ENCODE measurements around the gene SEL1L3.

SEL1L3 gene

DNA sequence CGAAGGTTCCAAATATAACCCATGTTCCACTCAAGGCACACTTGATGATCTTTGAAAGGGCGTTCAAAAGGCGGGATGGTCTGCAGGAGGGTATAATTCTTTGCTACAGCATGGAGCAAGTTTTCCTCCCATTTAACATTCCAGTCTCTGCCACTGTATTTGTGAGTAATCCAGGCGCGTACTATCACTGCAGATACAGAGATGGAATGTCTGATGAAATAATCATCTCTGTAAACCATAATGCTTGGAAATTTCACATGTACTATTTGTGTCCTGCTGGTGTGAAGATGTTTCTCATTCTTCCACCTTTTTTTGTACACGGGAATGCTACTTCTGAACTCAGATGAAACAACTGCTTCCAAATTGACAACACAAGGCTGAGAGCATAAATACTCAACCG lies 15.5 kb downstream of the SEL1L3 start:
- DNase-seq (ENCODE audit: low read depth): no peak

DNA sequence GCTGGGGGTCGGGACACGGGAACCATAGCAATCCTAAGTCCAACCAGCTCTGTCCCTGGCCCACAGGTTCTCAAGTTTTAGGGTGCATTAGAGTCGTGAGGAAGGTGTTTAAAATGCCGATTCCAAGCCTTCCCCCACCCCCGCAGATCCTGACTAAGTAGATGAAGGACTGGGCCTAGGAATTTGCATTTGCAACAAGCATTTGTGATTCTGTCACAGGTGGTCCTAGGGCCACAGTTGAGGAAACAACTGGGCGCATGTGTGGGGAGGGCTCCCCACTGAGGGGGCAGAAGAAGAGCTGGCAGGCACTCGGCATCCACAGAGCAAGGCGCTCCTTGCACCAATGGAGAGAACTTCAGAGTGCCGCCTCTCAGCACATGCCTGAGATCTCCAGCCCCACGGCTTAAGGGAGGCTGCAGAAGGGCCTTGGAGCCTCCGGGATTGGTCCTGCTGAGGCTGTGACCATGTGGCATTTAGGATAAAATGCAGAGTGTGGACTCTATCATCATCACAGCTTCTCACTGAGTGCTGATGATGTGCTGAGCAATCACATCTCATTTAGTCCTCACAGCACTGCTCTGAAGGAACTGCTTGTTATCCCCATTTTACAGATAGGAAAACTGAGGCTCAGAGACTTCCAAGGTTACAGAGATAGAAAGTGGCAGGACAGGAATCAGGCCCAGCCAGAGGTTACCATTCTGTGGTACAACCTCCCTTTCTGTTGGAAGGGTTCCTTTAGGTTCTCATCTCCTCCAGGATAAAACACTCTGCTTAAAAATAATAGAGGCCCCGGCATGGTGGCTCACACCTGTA lies 16.7 kb downstream of the SEL1L3 start:
- no peak for DNase-seq (ENCODE audit: low read depth)

DNA sequence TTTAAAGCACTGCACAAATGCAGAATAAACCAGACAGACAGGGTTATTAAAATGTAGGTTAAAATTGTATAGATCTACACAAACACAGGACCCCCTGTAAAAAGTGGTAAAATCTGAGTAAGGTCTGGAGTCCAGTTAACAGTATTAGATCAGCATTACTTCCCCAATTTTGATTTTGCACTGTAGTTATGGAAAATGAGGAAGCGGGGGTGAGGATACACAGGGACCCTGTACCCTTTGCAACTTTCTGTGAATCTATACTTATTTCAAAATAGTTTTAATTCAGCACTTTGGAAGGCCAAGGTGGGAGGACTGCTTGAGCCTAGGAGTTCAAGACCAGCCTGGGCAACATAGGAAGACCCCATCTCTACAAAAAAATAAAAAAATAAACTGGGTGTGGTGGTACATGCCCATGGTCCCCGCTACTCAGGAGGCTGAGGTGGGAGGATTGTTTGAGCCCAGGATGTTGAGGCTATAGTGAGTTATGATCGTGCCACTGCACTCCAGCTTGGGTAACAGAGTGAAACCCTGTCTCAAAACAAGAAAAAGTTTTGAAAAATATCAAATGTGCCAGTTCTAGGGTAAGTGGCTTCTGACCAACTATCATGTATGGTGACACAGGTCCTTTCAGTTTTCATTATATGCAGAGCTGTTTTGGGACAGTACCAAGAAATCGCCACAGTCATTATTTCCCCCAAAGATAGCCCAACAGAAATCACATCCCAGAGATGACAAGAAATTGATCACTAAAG lies 17.7 kb downstream of the SEL1L3 start:
- no peak for DNase-seq (ENCODE audit: low read depth)

DNA sequence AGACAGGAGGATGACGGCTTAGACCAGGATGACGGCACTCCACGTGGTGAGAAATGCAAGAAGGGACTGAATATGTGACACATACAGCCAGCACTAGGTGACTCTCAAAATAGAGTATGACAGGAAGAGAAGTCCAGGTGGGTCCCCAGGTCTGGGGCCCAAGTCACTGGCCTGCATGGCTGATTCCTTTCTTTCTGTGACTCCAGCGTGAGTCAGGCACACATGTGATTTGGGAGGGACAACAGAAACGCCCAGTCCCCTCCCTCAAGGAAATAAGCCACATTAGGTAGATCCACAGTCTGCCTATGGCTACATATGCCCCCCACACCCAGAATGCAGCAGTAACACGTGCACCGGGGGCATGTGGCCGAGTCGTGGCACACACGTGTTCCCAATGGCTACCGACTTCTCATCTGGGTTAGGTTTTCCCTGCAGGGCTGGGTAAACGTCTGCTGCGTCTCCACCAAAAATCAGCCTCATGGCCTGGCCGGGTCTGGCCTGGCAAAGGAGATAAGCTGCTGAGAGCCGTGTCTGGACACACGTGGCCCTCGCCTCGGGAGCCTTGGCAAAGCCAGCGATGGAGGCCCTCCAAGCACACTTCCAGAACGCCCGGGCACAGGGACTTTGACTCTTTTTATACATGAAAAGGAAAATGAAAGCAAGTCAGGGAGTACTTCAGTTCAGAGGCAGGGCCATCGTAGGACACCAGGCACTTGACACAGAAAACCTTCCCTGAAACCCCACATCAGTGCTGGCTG lies 19.3 kb downstream of the SEL1L3 start:
- no peak for DNase-seq (ENCODE audit: low read depth)

DNA sequence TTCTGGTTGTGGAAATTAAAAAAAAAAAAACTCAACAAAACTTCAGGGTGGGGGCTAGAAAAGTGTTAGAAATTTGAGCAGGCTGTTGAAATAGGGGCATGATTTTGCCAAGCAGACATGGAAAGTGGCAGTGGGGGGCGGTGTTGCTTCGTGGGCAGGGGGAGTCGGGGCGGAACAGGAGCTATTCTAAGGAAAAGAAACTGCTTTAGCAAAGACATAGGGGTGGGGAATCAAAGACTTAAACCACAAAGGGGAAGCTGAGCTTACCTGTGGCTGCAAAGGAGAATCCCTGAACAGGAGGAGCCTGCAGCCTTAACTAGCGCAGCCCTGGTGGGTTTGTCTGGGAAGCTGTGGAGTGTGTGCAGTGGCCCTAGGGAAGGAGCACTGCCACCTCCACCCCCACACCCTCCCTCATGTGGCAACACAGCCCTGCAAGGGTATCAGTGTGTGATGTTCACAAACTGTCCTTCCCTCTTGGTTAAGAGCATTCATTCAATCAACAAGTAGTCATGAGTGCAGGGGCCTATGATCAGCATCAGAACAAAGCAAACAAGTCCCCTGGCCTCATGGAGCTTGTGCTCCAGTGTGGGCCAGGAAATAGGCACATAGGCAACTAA lies 20.5 kb downstream of the SEL1L3 start:
- DNase-seq (ENCODE audit: low read depth): no peak

DNA sequence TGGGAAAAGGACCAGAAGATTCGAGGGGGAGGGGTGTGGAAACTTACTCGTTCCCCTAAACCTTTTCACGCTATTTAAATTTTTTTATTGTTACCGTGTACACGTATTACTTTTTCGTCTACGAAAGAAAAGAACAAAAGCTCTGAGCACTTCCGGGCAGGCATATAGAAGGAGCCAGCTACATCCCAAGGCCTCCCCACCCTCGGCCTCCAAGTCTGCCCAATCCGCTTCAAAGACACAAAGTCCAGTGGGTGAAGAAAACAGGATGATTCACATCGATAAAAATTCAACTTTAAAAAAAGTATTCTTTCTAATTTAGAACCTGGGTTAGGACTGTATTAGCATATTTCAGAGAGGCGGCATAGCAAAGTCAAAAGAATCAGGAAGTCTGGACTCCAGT lies 23.1 kb downstream of the SEL1L3 start:
- DNase-seq (ENCODE audit: low read depth): no peak

DNA sequence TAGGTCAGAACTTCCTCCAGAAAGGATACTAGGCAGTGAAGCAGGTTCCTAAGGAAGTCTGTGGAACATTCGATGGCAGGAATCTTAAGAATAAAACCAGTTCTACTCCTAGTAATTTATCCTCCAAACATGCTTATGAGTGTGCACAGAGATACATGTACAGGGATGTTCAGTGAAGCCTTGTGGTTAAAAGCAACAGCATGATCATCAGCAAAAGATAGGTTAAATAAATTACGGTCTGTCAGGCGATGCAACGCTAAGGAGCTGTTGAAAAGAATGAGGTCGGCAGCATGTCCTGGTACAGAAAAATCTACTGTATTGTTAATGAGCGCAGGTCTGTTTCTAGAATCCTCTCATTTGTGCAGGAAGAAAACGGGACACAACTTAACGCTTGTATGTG lies 23.6 kb downstream of the SEL1L3 start:
- no peak for DNase-seq (ENCODE audit: low read depth)

DNA sequence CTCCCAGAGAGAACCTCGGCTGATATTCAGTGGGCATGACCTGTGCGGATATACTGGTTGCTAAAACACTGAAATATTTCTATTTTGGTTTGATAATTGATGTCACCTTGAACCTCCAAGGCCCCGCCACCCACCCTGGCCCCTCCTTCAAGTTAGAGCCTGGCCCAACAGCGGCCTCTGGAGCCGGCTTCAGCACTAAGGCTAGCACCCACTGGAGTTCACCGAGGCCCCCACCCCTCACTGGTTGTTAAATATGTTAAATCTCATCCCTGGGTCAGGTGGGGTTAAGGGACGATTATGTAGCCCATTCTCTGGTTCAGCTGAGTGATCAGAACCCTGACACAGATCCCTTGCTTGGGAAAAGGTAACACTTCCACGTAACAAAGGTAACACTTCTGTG lies 24.3 kb downstream of the SEL1L3 start:
- DNase-seq (ENCODE audit: low read depth): no peak

DNA sequence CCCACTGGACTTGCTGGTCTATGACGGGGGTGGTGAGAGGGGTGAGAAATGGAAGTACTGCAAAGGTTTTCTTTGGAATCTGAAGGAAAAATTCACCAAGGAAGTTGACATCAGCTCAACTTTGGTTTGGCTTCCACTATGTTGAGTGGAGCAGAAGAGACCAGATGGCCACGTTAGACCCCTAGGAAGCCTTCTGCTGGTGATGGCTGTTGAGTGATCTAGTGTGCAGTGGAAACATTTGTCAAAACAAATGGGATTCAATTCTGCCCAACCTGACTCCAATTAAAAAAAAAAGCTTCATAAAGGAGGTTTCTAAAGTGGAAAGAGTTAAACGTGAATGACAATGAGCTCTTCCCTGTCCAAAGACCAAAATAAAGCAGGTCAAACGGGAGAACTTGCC lies 25.7 kb downstream of the SEL1L3 start:
- no peak for DNase-seq (ENCODE audit: low read depth)

DNA sequence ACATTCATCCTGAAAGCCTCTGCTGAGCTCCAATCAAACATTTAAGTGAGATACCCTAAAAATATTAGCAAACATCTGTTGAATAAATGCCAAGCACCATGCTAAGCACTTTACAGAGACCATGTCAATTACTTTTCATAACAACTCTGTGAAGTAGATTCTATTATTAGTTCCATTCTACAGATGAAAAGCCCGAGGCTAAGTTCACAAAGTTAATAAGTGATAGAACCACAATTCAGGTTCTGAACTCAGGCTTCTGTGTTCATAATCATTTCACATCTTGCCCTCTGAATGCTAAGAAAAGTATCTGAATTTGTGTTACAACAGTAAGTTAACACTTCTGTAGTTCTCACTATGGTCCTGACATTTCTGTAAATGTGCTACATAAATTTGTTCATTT lies 27.4 kb downstream of the SEL1L3 start:
- DNase-seq (ENCODE audit: low read depth): no peak

DNA sequence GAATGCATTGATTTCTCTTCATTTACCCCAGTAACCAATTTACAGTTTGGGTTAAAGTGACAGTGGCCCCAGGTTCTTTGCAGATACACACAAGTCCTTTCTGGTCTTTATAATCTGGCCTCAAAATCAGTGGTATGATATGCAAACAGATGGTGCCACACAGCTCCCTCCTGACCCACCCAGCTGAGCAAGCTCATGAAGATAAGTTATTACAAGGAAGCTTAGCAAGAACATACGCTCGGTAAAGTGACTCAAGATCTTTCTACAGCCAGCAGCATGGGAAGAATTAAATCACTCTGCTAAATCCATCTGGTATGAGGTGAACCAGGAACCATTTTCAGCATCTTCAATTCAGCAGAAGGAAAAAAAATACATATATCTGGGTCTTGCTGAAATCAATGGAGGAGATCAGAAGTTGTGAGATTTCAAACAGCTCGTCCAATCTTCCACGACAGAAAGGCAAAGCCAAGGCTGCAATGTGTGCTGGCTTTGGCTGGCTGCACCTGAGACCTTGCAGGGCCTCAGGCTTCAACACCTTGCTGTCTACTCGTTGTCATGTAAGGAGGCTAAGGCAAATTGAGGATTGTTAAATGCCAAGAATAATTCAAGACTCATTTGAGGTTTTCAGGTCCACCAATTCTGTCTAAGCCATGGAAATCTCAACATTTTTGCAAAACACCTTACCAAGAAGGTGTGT lies 28.2 kb downstream of the SEL1L3 start:
- no peak for DNase-seq (ENCODE audit: low read depth)

DNA sequence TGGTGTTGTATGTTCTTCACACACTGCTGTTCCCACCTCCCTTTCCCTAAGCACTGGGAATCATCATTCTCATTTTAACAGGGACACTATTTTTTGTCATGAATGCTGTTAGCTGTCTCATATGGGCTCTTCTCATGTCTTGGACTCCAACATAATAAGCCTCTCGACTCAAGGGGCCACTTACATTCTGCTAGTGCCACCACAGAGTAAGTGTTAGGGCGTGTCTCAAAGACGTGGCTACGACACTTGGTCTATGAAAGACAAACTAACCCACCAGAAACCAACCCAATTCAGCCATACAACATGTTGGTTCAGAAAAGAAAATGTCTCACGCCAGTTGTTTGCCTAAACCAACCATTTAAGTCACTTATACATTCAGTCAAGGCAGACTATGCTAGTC lies 32.2 kb downstream of the SEL1L3 start:
- DNase-seq (ENCODE audit: low read depth): no peak

DNA sequence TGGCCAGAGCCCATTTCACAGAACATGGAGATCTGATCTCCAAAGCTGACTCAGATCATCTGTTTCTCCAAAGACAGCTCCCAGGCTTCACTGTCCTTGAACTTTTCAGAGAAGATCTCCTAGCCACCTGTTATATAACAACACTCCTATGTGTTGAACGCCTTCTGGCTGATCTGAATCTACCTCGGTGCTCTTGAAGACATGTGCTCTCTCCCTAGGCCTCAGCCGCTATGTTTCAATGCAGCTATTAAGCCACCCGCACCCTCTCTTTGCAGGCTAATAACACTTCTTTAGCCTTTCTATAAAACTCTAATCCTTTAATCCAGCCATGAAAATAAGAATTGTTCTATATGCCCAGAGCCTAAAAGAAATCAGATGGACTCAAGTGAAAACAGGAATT lies 34.9 kb downstream of the SEL1L3 start:
- no peak for DNase-seq (ENCODE audit: low read depth)

DNA sequence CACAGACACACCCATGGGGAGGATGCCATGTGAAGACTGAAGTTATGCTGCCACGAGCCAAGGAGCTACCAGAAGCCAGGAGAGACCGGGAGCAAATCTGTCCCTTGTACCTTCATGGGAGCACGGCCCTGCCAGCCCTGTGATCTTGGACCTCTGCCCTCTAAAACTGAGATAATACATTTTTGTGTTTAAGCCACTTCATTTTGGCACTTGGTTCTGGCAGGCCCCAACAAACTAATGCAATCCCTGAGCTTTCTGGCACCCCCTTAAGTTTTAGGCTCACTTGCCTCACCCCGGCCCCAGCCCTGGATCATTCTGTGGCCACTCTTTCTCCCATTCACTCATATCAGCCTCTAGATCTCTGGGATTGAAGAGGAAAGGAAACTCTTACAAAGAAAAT lies 35.4 kb downstream of the SEL1L3 start:
- no peak for DNase-seq (ENCODE audit: low read depth)

DNA sequence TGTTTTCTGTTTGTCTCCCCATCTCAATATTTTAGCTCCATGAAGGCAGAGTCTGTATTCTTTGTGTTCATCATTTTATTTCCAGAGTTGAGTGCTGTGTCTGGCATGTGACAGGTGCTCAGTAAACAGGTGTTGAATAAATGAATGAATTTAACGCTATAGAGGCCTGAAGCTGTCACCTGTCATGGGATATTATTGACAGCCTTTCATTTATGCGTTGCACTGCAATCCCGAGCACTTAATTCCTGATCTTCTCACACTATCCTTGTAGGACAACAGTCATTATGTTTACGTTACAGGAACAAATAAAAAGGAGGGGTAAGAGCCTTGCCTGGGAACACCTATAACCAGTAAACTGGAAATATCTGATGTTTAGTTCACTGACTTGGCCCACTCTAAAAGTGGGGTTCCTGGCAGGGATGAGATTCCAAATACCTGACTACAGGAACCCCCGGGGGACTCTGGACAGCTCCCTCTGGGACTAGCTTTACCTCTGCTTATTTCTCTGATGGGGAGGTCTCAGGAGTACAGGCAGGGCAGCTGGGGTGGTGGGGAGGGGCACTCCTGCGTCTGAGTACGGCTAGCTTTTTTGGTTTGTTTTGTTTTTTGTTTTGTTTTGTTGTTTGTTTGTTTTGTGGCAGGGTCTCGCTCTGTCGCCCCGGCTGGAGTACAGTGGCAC lies 36.6 kb downstream of the SEL1L3 start:
- no peak for DNase-seq (ENCODE audit: low read depth)

DNA sequence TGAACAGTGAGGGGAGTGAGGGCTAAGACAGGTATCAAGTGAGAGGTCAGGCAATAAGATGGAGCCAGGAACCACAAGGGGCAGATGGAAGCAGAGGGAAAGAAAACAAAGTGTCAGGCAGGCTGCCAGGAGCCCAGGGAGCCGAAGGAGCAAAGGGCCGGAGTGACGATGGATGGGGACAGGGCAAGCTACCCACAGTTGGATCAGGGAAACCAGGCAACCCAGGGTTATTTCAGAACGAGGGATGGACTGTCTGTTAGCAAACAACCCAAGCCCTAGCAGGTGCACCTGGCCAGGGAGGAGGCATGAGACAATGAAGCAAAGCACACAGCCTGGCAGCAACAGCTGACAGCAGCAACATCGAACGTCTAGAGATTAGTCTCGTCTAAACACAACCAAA lies 39.2 kb downstream of the SEL1L3 start:
- no peak for DNase-seq (ENCODE audit: low read depth)

DNA sequence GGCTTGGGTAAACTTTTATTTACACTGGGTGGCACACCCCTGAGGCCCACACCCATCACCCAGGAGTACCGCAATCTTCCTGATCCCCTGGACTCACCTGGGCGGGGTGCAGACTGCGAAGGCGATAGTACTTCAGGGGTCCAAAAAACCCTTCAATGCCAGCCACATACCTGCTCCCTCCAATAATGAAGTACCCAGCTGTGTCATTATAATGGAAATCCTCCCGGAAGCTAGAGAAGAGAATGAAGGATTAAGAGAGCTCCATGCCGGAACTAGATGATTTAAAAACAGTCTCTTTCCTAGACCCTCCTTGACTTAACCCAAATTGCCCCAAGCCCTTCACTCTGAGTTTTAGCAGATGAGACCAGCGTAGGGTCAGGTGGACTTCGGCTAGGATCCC lies 40.9 kb downstream of the SEL1L3 start:
- no peak for DNase-seq (ENCODE audit: low read depth)

DNA sequence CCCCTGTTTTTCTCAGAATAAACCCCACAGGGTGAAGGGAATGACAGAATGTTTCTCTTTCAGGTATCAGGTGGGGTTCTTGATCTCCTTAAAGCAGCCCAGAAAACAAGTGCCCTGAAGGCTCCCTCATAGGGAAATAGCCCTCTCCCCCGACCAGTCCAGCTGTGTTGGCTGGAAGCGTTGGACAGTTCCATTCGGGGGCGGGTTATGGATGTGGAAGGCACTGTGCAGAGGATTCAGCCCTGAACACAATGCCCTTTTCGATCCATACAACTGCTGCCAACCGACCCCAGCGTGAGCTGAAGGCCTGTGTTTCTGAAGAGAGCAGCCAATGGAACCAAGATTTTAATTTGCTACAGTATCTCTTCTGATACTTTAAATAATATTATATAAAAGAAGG lies 41.5 kb downstream of the SEL1L3 start:
- no peak for DNase-seq (ENCODE audit: low read depth)

DNA sequence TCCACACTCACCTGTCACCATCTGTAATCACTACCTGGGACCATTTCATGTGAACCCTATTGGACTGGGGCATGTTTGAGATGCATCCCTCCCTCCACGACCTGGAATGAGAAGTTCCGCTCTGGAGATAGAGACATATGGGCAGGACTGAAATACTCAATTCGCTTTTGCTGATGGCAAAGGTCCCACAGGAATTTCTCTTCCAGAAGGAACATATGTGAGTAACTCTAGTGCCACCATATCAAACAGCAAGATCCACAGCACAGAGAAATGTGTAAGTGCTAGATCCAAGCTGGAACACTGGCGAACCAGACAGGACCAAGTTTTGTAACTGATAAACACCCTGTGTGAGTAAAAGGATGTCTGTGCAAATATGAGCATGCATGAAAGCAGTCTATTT lies 43.9 kb downstream of the SEL1L3 start:
- no peak for DNase-seq (ENCODE audit: low read depth)

DNA sequence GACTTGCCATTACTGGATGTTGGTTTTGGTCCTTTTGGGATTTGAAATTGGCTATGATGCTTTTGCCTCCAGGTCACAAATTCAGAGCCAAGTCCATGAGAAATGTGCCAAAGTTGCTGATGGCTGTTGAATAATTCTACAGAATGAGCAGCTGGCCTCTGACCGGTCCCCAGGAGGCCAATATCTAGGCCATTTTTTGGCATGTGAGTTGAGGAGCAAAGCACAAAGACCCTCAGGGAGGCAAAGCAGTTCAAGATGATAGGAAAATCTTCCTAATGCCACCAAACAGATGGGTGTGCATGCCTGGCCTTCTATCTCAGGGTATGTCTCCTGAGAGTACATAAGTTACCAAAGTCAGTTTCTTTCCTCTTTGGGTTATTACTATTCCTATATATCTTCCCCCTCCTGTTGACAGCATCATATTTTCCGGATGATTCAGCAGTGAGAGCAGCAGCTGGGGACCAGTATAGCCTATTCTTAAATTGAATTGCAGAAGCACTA lies 44.4 kb downstream of the SEL1L3 start:
- no peak for DNase-seq (ENCODE audit: low read depth)

DNA sequence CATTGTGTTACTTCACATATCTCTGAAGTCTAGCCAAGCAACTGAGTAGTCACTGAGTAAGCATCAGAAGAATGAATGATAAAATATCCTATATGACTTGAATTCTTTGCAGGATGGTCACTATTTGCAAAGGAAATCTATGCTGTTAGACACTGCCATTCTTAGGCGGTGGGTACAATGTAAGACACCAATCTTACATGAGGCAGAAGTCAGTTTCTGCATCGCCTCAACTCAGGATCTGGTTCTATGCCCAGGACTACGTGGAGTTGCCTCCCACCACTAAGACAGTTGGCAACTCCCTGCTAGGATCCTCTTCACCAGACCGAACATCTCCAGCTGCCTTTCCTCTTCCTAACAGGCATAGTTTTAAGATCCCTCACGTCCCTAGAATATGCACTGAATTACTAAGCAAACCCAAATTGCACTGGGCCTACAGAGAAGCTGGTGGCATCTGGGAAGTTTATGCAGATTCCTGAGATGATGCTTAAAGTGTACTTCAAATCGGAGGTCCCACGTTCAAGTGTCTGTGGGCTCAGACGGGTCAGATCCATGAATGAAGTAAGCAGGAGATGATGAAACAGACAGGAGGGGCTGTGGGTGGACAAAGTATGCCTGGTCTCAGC lies 45.6 kb downstream of the SEL1L3 start:
- DNase-seq (ENCODE audit: low read depth): no peak
